Midbrain (tissue), 1 donor: ENCODE measurements around the gene NXPE1.
"Not testable (repeated sequence)": the region's sequence is repeated elsewhere in the genome, so short reads cannot be mapped to it uniquely, and the experiment has no call there.

Source experiments
- DNase-seq: peaks from one replicate; lab custom pipeline; 2025; lab: John Stamatoyannopoulos, UW

Gene NXPE1

GRCh38 chr11:114559425-114560310 lies at the start of gene NXPE1:
NXPE1 (minus strand) TSS chr11:114559881; CDS start chr11:114551201, 8,680 bp downstream.
- no peak for DNase-seq

DNA sequence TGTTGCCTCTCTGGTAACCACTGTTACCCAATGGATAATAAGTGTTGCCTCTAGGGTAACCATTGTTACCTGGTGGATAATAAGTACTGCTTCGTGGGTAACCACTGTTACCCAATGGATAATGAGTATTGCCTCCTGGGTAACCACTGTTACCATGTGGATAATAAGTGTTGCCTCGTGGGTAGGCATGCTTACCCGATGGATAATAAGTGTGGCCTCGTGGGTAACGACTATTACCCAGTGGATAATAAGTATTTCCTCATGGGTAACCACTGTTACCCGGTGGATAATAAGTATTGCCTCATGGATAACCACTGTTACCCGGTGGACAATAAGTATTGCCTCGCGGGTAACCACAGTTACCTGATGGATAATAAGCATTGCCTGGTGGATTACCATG lies 49.7 kb upstream of the NXPE1 start:
- no peak for DNase-seq

DNA sequence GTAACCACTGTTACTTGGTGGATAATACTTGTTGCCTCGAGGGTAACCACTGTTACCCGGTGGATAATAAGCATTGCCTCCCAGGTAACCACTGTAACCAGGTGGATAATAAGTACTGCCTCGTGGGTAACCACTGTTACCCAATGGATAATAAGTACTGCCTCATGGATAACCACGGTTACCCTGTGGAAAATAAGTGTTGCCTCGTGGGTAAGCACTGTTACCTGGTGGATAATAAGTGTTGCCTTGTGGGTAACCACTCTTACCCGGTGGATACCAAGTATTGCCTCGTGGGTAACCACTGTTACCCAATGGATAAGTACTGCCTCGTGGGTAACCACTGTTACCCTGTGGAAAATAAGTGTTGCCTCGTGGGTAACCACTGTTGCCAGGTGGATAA lies 48.9 kb upstream of the NXPE1 start:
- not testable (repeated sequence) for DNase-seq

GRCh38 chr11:114607753-114608459 lies 48.2 kb upstream of the NXPE1 start:
- no peak for DNase-seq

- not testable (repeated sequence) for DNase-seq
Measured at GRCh38 chr11:114606802-114607075, 47.1 kb upstream of the NXPE1 start.

- DNase-seq, result no peak
Measured at GRCh38 chr11:114606003-114606801, 46.5 kb upstream of the NXPE1 start.

DNA sequence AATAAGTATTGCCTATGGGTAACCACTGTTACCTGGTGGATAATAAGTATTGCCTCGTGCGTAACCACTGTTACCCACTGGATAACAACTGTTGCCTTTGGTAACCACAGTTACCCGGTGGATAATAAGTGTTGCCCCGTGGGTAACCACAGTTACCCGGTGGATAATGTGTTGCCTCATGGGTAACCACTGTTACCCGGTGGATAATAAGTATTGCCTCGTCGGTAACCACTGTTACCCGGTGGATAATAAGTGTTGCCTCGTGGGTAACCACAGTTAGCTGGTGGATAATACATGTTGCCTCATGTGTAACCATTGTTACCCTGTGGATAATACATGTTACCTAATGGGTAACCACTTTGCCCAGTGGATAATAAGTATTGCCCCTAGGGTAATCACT lies 45.7 kb upstream of the NXPE1 start:
- no peak for DNase-seq

DNA sequence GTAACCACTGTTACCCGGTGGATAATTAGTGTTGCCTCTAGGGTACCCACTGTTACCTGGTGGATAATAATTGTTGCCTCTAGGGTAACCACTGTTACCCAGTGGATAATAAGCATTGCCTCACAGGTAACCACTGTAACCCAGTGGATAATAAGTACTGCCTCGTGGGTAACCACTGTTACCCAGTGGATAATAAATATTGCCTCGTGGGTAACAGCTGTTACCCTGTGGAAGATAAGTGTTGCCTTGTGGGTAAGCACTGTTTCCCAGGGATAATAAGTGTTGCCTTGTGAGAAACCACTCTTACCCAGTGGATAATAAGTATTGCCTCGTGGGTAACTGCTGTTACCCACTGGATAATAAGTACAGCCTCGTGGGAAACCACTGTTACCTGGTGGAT lies 45.2 kb upstream of the NXPE1 start:
- no peak for DNase-seq

GRCh38 chr11:114604179-114604813 lies 44.6 kb upstream of the NXPE1 start:
- no peak for DNase-seq

DNA sequence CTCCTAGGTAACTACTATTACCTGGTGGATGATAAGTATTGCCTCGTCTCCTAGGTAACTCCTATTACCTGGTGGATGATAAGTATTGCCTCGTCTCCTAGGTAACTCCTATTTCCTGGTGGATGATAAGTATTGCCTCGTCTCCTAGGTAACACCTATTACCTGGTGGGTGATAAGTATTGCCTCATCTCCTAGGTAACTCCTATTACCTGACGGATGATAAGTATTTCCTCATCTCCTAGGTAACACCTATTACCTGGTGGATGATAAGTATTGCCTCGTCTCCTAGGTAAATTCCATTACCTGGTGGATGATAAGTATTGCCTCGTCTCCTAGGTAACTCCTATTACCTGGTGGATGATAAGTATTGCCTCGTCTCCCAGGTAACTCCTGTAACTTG lies 43.5 kb upstream of the NXPE1 start:
- not testable (repeated sequence) for DNase-seq

DNA sequence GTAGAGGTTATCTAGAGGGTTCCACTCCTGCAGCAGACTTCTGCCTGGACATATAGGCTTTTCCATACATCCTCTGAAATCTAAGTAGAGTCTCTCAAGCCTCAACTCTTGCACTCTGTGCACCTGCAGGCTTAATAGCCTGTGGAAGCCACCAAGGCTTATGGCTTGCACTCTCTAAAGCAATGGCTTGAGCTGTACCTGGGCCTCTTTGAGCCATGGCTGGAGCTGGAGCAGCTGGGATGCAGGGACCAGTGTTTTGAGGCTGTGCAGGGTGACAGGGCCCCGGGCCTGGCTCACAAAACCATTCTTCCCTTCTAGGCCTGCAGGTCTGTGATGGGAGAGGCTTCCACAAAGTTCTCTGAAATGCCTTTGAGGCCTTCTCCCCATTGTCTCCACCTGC lies 38.8 kb upstream of the NXPE1 start:
- DNase-seq, result no peak

GRCh38 chr11:114596175-114596919 lies 36.7 kb upstream of the NXPE1 start:
- DNase-seq, result no peak

DNA sequence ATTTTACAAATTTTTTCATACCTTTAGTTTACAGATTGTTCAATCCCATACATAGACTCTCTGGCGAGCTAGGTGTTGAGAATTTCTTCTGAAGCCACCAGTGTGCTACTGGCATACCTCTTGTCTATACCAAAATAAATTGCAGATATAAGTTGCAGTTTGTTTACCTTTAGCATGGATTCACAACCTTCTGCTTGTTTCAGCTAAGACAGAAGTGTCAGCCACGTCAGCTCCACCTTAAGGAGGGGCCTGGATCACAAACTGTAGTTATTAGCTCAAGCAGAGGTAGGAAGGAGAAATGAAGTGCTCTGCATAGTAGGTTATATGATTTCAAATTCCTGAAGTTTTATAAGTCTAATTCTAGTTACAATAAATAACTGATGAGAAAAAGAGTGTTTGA lies 35.9 kb upstream of the NXPE1 start, which contains the start of gene NXPE4:
Gene NXPE4 (minus strand): TSS at position 216 of the 400 bp plus-strand sequence. CDS start 1,027 bp downstream, outside the sequence.
- no peak for DNase-seq

GRCh38 chr11:114594703-114595102 lies 35.0 kb upstream of the NXPE1 start:
- DNase-seq, result no peak

GRCh38 chr11:114587398-114587953 lies 27.8 kb upstream of the NXPE1 start:
- DNase-seq, result no peak

DNA sequence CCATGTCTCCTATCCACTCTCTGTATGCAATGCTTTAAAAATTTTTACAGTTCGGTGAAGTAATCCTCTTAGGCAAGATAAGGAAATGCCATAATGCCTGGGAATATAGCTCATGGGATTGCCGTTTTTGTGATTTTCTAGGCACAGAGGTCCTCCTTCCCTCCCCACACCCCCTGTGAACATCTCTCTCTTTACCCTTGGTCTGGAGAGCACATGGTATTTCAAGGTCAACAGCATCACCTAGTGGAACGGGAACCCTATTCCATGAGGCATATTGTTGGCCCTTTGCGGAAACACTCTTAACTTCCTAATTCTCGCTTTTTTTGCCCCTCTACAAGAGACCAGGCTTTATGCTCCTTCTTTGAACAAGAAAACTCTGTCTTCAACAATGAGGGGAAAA lies 27.1 kb upstream of the NXPE1 start:
- no peak for DNase-seq

DNA sequence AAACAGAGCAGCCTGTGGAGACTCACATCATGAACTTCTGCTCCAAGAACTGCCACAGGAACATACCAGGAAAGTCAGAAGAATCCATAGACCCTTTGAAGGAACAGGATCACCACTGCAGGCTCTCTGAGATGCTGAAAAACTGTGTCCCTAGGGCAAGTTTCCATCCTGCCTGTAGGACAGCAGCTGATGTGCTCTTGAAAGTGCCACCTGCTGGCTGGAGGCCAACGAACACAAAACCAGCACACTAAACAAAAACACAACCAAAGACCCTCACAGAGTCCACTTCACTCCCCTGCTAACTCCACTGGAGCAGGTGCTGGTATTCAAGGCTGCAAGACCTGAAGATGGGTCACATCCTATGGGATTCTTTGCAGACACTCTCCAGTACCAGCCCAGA lies 12.0 kb upstream of the NXPE1 start:
- DNase-seq, result no peak

- no peak for DNase-seq
Measured at GRCh38 chr11:114569801-114570200, 10.1 kb upstream of the NXPE1 start.

GRCh38 chr11:114566276-114566675 lies 6.6 kb upstream of the NXPE1 start:
- no peak for DNase-seq

- DNase-seq, result no peak
Measured at GRCh38 chr11:114564831-114565230, 5.2 kb upstream of the NXPE1 start.

DNA sequence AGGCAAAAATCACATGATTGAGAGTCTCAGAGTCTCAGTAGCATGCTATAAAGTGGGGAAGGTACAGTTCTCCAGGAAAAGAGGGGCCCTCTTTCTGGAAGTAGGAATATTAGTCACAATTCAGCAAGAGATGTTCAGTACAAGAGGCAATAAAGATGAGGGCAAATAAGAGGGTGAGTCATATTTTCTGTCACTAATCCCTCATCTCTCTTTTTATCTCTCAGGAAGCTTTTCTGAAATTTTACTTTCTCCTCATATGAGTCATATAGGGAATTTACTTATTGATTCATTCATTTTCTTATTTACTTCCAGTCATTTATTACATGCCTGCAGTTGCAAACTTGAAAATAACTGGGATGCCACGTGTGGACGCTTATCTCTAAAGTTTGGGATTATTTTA lies 3.4 kb upstream of the NXPE1 start:
- no peak for DNase-seq
